ENCODE results near the gene PIK3C3.
A peak's percentile ranks its signal among the peaks of the same experiment; 100 is the strongest.

PIK3C3 gene

DNA sequence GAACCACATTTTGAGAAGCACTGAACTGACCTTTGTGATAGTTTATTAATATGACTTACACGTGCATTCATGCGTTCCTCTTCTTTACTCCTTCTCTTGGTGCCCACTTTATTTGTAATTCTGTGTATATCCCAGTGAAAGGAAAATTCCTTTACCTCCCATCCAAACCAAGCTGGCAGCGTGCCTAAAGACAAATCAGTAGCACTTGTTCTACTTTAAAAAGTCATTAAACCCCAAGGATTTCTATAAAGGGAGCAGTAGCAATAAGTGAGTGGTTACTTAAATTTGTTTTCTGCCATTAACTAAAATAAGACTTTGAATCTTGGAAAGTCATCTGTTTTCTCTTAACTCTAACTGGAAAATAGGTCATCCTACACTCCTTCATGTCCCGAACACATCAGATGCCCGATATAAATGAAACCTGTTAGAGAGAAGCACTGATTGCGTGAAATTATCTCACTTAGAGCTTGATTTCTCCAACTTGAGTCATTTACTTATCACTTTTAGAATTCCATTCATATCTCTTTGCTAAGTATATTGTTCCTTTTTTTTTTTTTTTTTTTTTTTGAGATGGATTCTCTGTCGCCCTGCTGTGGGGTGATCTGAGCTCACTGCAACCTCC, 10.7 kb downstream of the PIK3C3 start:
- no peak for DNase-seq (ENCODE audit: insufficient read length, low spot score)
- TF ChIP-seq, protein P1, sequence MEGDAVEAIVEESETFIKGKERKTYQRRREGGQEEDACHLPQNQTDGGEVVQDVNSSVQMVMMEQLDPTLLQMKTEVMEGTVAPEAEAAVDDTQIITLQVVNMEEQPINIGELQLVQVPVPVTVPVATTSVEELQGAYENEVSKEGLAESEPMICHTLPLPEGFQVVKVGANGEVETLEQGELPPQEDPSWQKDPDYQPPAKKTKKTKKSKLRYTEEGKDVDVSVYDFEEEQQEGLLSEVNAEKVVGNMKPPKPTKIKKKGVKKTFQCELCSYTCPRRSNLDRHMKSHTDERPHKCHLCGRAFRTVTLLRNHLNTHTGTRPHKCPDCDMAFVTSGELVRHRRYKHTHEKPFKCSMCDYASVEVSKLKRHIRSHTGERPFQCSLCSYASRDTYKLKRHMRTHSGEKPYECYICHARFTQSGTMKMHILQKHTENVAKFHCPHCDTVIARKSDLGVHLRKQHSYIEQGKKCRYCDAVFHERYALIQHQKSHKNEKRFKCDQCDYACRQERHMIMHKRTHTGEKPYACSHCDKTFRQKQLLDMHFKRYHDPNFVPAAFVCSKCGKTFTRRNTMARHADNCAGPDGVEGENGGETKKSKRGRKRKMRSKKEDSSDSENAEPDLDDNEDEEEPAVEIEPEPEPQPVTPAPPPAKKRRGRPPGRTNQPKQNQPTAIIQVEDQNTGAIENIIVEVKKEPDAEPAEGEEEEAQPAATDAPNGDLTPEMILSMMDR (IDR thresholded peaks at IDR 0.05; ENCODE audit: insufficient read depth, missing control alignments), result no peak
- peak; percentile 64 for FAIRE-seq

DNA sequence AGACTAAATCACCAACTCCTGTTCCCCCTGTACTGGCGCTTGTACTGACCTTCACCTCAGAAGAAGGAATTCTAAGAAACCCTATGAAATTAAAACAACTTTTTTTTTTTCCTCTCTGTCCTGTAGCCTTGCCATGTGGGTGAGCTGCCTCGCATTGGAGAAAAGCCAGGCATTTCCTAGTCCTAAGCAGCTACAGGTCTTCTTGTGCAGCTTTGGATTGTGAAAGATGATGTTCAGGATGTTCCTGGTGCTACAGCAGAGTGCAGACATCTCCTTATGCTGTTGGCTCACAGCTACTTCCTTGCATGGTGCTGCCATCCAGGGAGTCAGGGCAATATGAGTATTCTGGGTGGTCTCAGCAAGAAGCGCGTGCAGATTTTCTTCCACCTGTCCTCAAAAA, 11.9 kb downstream of the PIK3C3 start:
- DNase-seq (ENCODE audit: insufficient read length, low spot score), result no peak
- TF ChIP-seq, protein P1 (IDR thresholded peaks at IDR 0.05; ENCODE audit: insufficient read depth, missing control alignments), result no peak
- FAIRE-seq, result no peak

DNA sequence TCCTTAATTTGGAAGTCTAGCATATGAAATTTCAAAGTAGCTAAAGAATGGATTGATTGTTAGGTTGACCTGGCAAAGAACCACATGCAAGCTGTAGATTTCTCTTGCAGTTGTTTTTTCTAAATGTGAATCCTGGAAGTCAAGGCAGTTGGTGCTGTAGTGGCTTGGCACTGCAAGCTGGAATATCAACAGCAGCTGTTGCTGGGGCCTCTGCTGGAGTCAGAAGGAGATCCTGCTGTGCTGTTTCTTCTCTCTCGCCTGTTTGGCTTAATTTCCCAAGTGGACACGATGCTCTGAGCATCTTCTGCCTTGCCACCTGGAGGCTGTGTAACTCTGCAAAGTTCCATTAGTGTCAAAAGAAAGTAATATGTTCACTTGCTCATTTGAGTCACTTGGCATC, 12.6 kb downstream of the PIK3C3 start:
- FAIRE-seq, result peak; percentile 21
- no peak for DNase-seq (ENCODE audit: insufficient read length, low spot score)
- TF ChIP-seq, protein P1 (IDR thresholded peaks at IDR 0.05; ENCODE audit: insufficient read depth, missing control alignments), result no peak

DNA sequence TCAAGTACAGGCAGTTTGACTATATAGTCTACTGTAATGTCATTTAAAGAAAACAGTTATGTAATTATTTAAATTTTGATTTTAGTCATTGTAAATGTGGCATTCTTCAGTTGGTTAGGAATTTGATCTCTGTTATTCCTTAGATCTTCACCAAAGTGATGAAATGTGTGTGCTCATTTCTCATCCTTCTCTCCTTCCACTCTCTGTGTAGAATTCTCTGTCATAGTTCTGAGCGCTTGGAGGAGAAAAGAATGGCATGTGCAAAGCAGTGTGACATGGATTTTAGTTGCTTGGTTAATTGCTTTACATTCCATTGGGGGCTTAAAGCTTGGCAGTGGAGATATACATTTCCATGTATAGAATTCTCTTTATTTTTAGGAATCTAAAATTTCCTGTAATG, 14.8 kb downstream of the PIK3C3 start:
- no peak for DNase-seq (ENCODE audit: insufficient read length, low spot score)
- peak; percentile 38 for FAIRE-seq
- TF ChIP-seq, protein P1 (IDR thresholded peaks at IDR 0.05; ENCODE audit: insufficient read depth, missing control alignments), result no peak

DNA sequence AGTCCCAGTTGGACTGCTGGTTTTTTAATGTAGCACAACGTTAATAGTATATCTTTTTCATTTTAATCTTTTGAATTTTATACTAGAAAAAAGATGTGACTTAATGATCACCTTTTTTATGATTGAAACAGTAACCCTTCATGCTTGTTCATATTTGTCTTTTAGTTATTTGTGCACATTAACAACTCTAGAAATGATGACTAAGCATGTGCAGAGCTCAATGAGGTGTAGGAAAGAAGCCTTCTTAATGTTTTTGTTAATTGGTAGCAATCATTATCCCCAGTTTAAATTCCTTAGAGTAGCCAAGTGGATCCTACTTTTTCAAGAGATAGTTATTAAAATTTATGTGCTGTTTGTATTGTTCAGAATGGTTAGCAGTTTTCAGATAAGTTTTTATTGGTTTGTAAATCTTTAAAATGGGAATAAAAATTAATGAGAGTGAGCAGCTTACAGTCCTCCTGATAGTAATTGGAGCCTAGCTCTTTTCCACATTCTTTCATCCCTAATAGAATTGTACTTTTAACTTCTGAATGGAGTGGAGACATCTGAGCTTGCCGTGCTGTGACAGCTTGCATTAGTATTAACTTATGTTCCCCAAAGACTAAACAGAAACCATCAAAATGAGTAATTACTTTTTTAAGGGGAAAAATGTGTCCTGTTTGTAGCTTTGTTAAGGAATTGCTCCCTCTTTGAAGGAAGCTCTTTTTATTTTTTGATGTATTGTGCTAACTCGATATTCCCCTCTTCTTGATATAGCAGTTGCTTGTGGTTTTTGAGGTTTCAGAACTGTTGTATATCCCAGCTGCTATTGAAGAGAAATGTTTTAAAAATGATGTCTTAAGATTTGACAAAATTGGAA, 17.3 kb downstream of the PIK3C3 start:
- FAIRE-seq, result peak; percentile 91
- DNase-seq (ENCODE audit: insufficient read length, low spot score), result no peak

DNA sequence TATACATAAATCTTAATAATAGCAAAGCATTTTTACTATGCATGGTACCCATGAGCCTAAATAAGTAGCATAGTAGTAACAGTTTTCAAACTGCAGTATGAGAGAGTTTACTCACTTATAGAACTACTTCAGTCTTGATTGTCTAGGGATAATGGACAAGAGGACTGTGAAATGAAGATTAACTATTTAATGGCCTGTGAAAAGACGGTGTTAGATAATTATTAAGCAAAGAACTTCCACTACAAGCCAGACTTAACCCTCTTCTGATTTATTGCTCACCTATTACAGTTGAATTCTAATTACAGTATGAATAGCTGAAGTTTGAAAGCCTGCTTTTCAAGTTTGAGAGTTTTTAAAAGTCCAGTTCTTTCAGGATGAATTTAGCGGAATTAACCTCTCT, 18.9 kb downstream of the PIK3C3 start:
- DNase-seq (ENCODE audit: insufficient read length, low spot score) (no peak), FAIRE-seq (no peak)

More for the DNA sequence above, 17.3 kb downstream of the PIK3C3 start:
- TF ChIP-seq, protein P1 (IDR thresholded peaks at IDR 0.05; ENCODE audit: insufficient read depth, missing control alignments), result no peak

More for the DNA sequence above, 18.9 kb downstream of the PIK3C3 start:
- TF ChIP-seq, protein P1 (IDR thresholded peaks at IDR 0.05; ENCODE audit: insufficient read depth, missing control alignments), result no peak
